ENCODE data around the gene PLEKHM1.
"Not testable (repeated sequence)": the region's sequence is repeated elsewhere in the genome, so short reads cannot be mapped to it uniquely, and the experiment has no call there.

Gene PLEKHM1

DNA sequence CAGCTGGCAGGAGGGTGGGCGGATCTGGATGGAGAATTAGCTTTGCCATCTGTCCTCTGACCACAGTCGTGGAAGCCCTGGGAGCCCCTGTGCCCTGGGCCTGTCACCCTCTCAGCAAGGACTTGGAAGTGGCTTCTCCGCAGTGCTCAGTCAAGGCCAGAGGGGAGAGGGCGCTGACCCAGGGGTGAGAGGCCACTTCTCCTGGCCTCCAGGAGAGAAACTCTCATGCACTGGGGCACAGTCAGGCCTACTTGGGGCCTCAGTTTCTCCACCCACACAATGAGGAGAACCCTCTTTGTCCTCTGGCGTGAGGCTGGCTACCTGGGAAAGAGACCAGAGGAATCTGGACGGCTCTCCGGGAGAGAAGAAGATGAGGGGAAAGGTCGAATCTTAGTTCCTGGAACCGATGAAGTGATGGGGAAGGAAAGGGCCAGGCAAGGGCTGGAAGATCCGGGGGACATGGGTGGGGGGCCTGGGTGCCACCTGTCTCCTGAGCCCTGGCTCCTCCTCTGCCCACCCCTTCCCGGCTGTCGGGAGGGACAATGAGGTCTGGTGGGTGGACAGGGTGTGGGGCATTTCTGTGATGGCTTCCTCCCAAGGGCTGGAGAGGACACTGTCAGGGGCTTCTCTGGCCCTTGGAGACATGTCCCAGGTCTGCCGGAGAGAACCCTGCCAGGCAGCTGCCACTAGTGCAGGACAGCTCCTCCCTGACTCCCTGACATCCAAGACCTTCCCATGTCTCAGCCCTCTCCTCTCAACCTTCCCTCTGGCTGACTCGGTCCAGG is 48.8 kb downstream of the PLEKHM1 start:
- DNase-seq: no peak
- in situ Hi-C loops (cut with HindIII; ENCODE audit: low pct_ligation_motif_present, low sequenced_read_pairs): no loop called here
- peaks cover 4% of the 10 kb centered on the region for H3K36me3 ChIP-seq (replicated peaks)

DNA sequence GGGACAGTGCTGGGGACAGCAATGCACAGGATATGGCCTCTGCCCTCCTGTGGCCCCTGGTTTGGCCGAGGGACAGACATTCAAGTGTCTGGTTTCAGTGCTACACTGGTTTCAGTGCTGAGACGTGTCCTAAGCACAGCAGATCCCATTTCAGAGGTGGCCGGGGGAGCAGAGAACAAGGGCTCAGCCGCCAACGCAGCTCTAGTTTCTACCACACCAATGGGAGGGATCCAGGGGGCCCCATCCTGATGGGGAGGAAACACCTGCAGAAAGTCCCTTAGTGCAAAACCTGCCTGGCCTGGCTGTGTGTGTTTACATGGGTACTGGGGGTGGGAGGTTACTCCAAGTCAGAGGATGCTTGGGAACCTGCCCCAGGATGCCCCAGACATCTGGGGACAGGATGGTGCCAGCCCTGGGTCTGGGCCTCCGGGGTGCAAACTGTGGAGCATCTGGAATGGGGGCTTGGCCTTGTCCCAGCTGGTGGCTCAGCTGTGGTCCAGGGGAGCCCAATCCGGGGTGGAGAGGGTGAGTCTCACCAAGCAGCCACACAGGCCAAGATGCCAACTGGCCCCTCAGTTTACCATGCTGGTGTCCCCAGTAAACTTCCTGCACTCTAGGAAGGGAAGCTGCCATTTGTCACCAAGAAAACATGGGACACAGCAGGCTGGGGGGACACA is 49.5 kb downstream of the PLEKHM1 start:
- H3K4me3 ChIP-seq (ENCODE audit: low read depth, low read length); in situ Hi-C loops (cut with HindIII; ENCODE audit: low pct_ligation_motif_present, low sequenced_read_pairs); H3K36me3 ChIP-seq (replicated peaks); H3K27me3 ChIP-seq (replicated peaks); H3K27ac ChIP-seq; DNase-seq: not testable (repeated sequence)

More for the DNA sequence above, 48.8 kb downstream of the PLEKHM1 start:
- TF ChIP-seq, protein P1, sequence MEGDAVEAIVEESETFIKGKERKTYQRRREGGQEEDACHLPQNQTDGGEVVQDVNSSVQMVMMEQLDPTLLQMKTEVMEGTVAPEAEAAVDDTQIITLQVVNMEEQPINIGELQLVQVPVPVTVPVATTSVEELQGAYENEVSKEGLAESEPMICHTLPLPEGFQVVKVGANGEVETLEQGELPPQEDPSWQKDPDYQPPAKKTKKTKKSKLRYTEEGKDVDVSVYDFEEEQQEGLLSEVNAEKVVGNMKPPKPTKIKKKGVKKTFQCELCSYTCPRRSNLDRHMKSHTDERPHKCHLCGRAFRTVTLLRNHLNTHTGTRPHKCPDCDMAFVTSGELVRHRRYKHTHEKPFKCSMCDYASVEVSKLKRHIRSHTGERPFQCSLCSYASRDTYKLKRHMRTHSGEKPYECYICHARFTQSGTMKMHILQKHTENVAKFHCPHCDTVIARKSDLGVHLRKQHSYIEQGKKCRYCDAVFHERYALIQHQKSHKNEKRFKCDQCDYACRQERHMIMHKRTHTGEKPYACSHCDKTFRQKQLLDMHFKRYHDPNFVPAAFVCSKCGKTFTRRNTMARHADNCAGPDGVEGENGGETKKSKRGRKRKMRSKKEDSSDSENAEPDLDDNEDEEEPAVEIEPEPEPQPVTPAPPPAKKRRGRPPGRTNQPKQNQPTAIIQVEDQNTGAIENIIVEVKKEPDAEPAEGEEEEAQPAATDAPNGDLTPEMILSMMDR (IDR thresholded peaks at IDR 0.05; ENCODE audit: low read depth, low read length, missing control alignments): no peak
- no peak overlapping the region for H3K27ac ChIP-seq
- no peak overlapping the region for H3K4me3 ChIP-seq (ENCODE audit: low read depth, low read length)
- no peaks in the 10 kb centered on the region for H3K27me3 ChIP-seq (replicated peaks)

DNA sequence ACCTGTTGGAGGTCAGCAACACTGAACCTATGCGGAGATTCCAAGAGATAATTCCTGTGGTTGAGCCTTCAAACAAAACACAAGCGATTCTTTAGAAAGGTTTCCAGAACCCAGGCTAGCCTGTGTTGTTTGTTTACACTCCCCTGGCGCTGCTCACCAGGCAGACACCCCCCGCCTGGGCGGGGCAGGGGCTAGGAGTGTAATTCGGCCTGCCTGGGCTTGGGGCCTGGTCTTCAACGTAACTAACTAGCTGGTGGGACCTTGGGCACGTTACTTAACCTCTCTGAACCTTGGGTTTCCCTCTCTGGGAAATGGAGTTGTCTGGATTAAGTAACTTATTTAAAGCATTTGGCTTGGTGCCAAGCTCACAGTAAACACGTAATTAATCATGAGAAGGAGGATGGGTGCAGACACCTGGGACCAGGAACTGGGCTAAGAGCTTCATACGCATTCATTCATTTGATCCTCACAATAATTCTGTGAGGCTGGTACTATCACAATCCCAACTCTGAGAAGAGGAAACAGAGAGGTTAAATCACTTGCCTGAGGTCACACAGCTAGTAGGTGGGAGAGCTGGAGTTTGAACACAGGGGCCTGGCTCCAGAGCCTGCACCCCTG is 50.3 kb downstream of the PLEKHM1 start:
- DNase-seq: no peak
- H3K27me3 ChIP-seq (replicated peaks): no peaks in the 10 kb centered on the region
- H3K36me3 ChIP-seq (replicated peaks): peaks cover 4% of the 10 kb centered on the region
- TF ChIP-seq, protein P1 (IDR thresholded peaks at IDR 0.05; ENCODE audit: low read depth, low read length, missing control alignments): no peak
- in situ Hi-C loops (cut with HindIII; ENCODE audit: low pct_ligation_motif_present, low sequenced_read_pairs): no loop called here
- no peak overlapping the region for H3K27ac ChIP-seq
- no peak overlapping the region for H3K4me3 ChIP-seq (ENCODE audit: low read depth, low read length)

DNA sequence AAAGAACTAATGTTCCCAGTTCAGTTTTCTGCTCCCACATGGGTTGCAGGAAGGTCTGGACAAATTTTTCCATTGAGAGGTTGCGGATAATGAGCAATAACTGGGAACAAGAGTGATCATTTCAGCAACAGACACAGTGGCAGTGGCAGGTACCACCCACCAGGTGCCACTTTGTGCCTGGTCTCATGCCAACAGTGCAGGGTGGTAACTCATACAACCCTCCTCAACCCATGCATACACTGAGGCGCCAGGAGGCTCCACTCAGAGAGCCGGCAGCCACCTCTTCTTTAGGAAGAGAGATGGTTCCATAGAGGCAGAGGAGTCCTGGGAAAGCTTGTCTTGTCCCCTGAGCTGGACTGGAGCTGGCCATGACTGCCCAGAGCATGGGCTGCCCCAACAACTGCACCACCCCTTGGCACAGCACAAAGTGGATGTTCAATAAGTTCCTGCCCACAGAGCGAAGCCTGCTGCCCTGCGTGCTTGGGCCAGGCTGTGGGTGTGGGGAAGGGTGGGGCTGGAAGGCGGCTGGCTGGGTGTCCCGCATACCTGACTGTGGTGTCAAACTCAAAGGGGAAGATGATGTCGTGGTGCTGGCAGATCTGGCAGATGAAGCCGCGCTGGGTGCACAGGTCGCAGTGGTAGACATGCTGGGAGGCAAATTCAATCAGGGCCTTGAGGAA is 51.5 kb downstream of the PLEKHM1 start:
- TF ChIP-seq, protein P1 (IDR thresholded peaks at IDR 0.05; ENCODE audit: low read depth, low read length, missing control alignments): no peak
- H3K36me3 ChIP-seq (replicated peaks): no peaks in the 10 kb centered on the region
- in situ Hi-C loops (cut with HindIII; ENCODE audit: low pct_ligation_motif_present, low sequenced_read_pairs): no loop called here
- no peak for DNase-seq
- H3K27ac ChIP-seq: no peak overlapping the region
- no peaks in the 10 kb centered on the region for H3K27me3 ChIP-seq (replicated peaks)
- H3K4me3 ChIP-seq (ENCODE audit: low read depth, low read length): no peak overlapping the region

DNA sequence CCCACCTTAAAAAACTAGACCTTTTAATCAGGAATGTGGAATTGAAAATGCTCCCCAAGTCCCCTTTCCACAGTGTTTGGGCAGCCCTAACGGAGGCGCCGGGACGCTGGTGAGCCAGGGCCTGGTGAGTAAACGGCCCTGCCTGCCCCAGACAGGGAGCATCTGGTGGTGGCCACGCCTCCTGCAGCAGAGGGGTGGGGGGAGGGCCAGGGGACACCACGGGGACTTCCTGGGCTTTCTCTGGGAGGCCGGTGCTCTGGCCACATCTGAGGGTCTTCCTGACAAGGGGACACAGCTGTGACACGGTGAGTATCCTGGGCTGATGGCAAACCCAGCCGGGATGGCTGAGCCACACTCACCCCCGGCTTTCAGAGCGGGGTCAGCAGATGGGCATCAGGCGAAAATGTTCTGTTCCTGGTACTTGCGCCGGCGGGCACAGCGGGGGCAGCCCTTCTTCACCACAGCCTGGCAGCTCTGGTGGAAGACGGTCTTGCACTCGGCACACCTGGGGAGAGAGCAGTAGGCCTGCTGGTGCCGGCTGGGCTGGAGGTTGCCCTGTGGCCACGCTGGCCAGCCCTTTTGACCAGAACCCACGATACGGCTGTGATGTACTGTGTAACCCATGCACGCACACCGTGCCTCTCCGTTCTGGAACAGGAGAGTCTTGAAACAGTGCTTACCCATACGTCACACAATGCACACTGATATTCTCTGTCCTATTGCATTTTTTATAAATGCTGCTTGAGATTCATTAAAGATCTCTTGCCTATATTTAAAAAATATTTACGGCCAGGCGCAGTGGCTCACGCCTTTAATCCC is 52.8 kb downstream of the PLEKHM1 start:
- TF ChIP-seq, protein P1 (IDR thresholded peaks at IDR 0.05; ENCODE audit: low read depth, low read length, missing control alignments): no peak
- Histone ChIP-seq H3K4me3 (ENCODE audit: low read depth, low read length) (no peak overlapping the region), H3K27ac (no peak overlapping the region), H3K36me3 (replicated peaks) (no peaks in the 10 kb centered on the region), H3K27me3 (replicated peaks) (no peaks in the 10 kb centered on the region)
- in situ Hi-C loops (cut with HindIII; ENCODE audit: low pct_ligation_motif_present, low sequenced_read_pairs): no loop called here
- DNase-seq: no peak

All from brain microvascular endothelial cell (primary cell).